Activated CD4-positive, alpha-beta T cell treated with anti-CD3 and anti-CD28 coated beads, Interleukin-2, Interleukin-4, amounts not matched to agents 100 ng/mL and 50 ng/mL, durations not matched to agents 16 hours and 8 hours (primary cell): Measurements from ENCODE around the gene SLC4A1AP.
"Not testable (repeated sequence)": the region's sequence is repeated elsewhere in the genome, so short reads cannot be mapped to it uniquely, and the experiment has no call there.

ENCODE experiments used
- DNase-seq: peaks from one replicate; pipeline ENCODE4 v3.0.0-alpha.2; 2020; ENCODE audit warnings: low spot score

The SLC4A1AP gene

DNA sequence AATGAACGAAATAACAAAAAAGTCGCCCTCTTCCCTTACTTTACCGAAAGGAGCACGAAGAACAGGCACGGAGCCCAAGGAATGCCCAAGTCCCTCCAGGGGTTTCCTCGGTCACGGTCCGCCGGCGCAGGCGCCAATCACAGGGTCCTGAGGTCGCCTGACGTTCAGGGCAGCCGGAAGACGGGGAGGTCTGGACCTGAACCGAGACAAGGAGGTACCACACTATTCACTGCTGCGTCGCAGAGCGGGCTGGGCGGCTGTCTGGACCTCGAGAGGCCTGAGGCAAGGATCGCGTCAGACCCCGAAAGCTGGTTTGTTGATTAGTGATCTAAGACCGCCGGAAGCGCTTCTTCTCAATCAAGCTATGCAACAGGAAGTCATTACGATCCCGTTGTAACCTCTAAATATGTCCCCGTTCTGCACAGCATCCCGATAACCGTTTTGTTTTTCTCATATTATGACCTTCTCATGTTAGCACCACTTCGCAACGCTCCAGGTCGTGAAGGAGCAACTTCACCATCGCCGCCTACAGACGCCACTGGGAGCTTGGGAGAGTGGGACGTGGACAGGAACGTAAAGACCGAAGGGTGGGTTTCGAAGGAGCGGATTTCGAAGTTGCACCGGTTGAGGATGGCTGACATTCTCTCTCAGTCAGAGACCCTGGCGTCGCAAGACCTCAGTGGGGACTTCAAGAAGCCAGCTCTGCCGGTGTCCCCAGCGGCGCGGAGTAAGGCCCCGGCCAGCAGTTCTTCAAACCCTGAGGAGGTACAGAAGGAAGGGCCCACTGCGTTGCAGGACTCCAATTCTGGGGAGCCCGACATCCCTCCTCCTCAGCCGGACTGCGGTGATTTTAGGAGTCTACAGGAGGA, at the start of gene SLC4A1AP, which contains the start of gene SUPT7L:
Gene SLC4A1AP (plus strand): TSS at position 605 of the 869 bp plus-strand sequence. CDS start 26 bp downstream, at position 631.
Gene SUPT7L (minus strand): TSS at position 330 of the 869 bp plus-strand sequence. CDS start 1,422 bp downstream, outside the sequence.
- peak; percentile 75 for DNase-seq

- DNase-seq = no peak
Observed at GRCh38 chr2:27613985-27614384, 49.7 kb upstream of the SLC4A1AP start.

- DNase-seq = no peak
Observed at GRCh38 chr2:27615316-27615715, 48.4 kb upstream of the SLC4A1AP start.

GRCh38 chr2:27621524-27621923, 42.2 kb upstream of the SLC4A1AP start:
- no peak for DNase-seq

GRCh38 chr2:27622921-27623384, 40.7 kb upstream of the SLC4A1AP start:
- no peak for DNase-seq

DNA sequence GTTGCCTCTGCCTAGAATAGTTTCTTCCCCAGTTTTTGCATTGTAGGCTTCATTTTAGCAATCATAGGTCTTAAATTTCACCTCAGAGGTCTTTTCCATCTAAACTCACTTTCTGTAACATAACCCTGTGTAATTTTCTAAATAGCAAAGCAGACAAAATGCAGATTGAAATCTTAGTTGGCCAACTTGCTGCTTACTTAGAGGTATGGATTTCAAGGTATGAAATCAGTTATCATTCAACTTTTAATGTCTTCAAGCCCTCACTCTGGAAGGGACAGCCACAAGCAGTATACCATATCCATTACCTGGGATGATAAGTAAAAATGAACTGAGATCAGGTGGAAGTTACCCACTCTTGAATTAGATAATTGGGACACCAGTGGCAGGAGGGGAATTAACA, 38.7 kb upstream of the SLC4A1AP start:
- DNase-seq = no peak

DNA sequence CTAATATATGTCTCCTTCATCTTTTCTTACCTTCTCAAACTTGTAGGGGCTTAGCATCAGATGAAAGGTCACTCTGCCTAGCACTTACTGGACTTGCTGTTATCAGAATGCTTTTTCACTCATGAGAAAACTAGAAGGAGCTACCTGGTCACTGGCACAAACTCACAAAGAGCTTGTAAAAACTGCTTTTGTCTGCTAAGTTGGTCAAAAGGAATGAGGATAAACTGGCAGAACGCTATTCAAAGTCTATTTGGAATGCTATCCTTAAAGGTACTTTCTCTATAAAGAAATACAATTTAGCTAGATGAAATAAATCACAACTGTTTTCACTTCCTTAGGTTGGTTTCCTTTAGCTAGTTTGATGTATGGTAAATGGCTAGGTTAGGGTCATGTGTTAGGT, 37.4 kb upstream of the SLC4A1AP start:
- DNase-seq = not testable (repeated sequence)

DNA sequence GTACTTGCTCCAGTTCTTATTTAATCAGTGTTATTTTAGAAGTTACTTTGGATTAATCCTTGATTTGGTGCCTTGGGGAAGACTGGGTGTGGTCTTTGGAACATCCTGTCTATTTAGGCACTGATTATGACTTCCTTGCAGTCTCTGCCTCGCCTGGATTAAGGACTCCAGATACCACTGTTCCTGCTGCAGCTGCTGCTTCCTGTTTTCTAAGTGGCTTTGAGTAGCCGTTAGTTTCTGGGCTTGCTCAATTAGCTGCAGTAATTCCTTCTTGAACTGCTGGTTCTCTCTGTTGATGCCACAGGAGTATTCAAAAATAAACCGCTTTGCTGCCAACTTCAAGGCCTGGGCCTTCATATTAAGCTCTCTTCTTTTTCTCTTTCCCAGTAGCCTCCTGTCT, 36.8 kb upstream of the SLC4A1AP start:
- DNase-seq = not testable (repeated sequence)

GRCh38 chr2:27627963-27628766, 35.5 kb upstream of the SLC4A1AP start:
- DNase-seq = peak; percentile 31

GRCh38 chr2:27628767-27629709, 34.7 kb upstream of the SLC4A1AP start, which contains the start of the genes CCDC121 and GPN1:
TSS of gene CCDC121 (minus strand) at chr2:27629012. CDS start at chr2:27627799, 1,213 bp downstream.
TSS of gene GPN1 (plus strand) at chr2:27629050. CDS start at chr2:27629059, 9 bp downstream.
- peak; percentile 97 for DNase-seq

- DNase-seq = not testable (repeated sequence)
Observed at GRCh38 chr2:27630257-27630656, 33.4 kb upstream of the SLC4A1AP start.

DNA sequence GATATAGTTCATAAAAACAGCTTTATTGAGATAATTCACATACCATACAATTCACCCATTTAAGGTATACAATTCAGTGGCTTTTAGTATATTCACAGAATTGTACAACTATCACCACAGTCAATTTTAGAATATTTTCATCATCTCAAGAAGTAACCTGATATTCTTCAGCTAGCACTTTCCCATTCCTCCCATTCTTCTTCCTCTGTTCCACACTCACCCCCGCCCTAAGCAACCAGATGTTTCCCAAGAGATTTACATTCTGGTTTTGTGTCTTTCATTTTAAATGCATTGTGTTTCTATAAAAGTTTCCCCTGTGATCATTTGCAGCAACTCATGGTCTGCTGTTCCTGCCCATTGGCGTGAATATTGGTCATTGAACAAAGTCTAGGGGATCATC, 29.4 kb upstream of the SLC4A1AP start:
- no peak for DNase-seq

DNA sequence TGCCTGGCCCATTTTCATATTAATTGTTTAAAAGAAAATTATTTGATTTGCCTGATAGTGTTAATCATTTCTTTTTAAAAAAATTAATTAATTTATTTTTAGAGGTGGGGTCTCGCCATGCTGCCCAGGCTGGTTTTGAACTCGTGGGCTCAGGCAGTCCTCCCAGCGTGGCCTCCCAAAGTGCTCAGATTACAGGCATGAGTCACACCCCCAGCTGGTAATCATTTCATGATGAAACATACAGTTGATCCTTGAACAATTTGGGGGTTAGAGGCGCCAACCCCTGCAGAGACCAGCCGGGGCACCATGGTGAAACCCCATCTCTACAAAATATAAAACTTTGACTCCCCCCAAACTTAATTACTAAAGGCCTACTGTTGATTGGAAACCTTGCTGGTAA, 26.9 kb upstream of the SLC4A1AP start:
- no peak for DNase-seq

- peak; percentile 89 for DNase-seq
Observed at GRCh38 chr2:27638037-27638637, 25.6 kb upstream of the SLC4A1AP start.

GRCh38 chr2:27638709-27639108, 25.0 kb upstream of the SLC4A1AP start:
- peak; percentile 59 for DNase-seq

DNA sequence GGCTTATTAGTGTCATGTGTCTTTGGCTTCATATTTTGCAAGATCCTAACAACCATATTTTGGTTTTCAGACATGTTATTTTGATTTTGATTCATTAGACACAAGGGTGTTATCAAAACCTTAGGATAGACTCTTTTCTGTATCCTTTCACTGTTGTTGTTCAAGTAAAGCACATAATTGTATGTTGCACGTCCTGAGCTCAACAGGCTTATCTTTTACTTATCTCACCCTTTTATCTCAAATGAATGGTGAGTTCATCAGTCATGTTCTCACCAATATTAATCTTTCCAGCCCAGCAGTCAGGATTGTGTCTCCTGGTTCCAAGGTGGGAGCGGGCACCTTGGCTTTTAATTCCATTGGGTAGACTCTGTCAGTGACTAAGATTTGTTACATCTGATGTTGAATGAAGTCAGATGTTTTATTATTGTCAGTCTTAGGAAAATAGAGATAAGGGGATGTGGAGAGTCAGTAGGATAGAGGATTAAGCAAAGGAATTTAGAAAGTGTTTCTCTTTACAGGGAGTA, 22.9 kb upstream of the SLC4A1AP start:
- DNase-seq = no peak

GRCh38 chr2:27645197-27645596, 18.5 kb upstream of the SLC4A1AP start:
- no peak for DNase-seq

- no peak for DNase-seq
Observed at GRCh38 chr2:27647289-27647688, 16.4 kb upstream of the SLC4A1AP start.

DNA sequence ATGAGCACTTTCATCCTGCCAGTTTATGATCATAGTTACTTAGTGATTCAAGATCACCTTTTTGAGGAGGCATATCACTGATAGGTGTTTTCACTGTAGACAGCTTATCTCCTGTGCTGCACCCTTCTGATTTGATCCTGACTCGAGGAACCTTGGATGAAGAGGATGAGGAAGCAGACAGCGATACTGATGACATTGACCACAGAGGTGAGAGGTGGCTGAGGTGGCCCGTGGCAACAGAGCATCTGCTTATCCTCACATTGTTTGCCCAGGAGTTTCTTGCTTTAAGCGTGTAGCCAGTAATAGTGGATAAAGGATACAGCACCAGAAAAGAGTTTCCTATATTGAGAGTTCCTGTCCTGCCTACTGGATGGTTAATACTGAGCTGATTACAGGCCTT, 16.0 kb upstream of the SLC4A1AP start:
- DNase-seq = no peak

DNA sequence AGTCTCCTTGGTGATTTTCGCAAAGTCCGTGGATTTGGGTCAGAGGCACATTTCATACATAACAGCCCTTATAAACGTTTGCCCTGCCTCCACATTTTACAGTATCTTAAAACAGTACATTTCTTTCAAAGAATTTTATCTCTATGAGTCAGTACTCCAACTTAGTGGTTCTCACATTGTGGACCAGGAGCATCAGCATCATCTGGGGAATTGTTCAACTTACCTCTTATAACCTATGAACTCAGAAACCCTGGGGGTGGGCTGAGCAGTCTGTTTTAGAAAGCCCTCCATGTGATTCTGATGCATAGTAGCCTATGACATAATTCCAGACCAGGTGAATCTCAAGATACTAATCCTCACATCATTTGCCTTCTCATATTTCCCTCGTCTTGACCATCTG, 12.6 kb upstream of the SLC4A1AP start:
- no peak for DNase-seq

GRCh38 chr2:27652341-27652740, 11.3 kb upstream of the SLC4A1AP start:
- no peak for DNase-seq
